ENCODE results near the gene MPC2.

DNA sequence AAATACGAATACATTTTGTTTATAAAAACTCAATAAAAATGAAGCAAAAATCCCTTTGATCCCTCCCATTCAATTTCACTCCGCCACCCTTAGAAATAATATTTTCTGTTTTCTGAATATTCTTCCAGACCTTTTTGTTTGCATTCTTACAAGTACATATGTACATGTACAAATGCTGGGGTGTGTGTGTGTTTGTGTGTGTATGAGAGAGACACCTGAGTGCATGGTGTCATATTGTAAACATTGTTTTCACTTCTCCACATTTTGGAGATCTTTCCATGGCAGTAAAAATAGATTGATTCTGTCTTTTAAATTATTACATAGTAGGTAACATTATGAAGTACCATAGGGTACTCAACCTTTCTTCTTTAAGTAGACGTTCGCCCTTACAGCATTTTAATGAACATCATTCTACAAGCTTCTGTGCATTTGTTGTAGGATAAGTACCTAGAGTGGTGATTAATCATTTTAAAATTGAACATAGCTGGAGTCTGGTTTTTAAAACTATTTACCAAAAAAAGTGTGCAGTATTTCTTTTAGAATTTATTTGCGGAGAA is 1.3 kb upstream of the MPC2 start:
- TF ChIP-seq SUZ12 (IDR thresholded peaks at IDR 0.05; ENCODE audit: extremely low read depth, insufficient read depth, insufficient read length) (no peak), ZNF274 (IDR thresholded peaks at IDR 0.05; ENCODE audit: low read depth, low read length) (no peak)
